Upper lobe of left lung (tissue), 4 donors: ENCODE data around the gene GALNT16.

ENCODE experiments used
- EP300 ChIP-seq, 4 donors: sonication (generic); formaldehyde crosslinking; IDR thresholded peaks; one replicate each; pipeline ENCODE4 v1.5.1; 2017; ENCODE audit warnings: antibody characterized with exemption in 4 of 4, control low read depth in 2 of 4
- POLR2A ChIP-seq, 4 donors: fragments of 450-650 bp; IDR thresholded peaks; one replicate each; pipeline ENCODE4 v1.5.1; 2016 to 2017; ENCODE audit warnings: antibody characterized with exemption in 4 of 4, mild to moderate bottlenecking in 2 of 4
- POLR2AphosphoS5 ChIP-seq, 2 donors: sonication (generic); formaldehyde crosslinking; IDR thresholded peaks; one replicate each; pipeline ENCODE4 v1.5.1; 2017; ENCODE audit warnings: antibody characterized with exemption in 2 of 2
- TF ChIP-seq, protein P1 (sequence below), 6 experiments: fragments of 450-650 bp in 4 of 6; fragments of 200-600 bp in 2 of 6; sonication (generic) in 2 of 6; IDR thresholded peaks; one replicate each; pipeline ENCODE4 v1.5.1; 2016 to 2019; ENCODE audit warnings: antibody characterized with exemption in 6 of 6

DNA sequence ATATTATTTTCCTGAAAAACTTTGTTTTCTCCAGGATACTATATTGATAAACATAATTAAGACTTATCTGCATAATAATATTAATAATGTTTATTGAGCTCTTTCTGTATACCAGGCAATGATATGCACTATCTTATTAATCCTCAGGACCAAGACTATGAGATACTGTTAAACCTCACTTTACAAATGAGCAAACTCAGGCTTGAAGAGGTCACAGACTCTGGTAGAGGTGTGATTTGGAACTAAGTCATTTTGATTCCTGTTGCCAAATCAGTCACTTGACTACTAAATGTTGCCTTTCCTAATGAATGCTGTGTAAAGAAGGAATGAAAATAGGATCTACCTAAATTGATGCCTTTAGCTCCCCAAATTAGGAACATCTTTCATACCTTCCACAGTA lies 145.8 kb downstream of the GALNT16 start:
- TF ChIP-seq, protein P1, sequence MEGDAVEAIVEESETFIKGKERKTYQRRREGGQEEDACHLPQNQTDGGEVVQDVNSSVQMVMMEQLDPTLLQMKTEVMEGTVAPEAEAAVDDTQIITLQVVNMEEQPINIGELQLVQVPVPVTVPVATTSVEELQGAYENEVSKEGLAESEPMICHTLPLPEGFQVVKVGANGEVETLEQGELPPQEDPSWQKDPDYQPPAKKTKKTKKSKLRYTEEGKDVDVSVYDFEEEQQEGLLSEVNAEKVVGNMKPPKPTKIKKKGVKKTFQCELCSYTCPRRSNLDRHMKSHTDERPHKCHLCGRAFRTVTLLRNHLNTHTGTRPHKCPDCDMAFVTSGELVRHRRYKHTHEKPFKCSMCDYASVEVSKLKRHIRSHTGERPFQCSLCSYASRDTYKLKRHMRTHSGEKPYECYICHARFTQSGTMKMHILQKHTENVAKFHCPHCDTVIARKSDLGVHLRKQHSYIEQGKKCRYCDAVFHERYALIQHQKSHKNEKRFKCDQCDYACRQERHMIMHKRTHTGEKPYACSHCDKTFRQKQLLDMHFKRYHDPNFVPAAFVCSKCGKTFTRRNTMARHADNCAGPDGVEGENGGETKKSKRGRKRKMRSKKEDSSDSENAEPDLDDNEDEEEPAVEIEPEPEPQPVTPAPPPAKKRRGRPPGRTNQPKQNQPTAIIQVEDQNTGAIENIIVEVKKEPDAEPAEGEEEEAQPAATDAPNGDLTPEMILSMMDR (IDR thresholded peaks at IDR 0.05) = no peak
- TF ChIP-seq POLR2A (IDR thresholded peaks at IDR 0.05) = no peak
- TF ChIP-seq POLR2AphosphoS5 (IDR thresholded peaks at IDR 0.05) = no peak
- no peak for TF ChIP-seq EP300 (IDR thresholded peaks at IDR 0.05)
